ENCODE measurements around the gene MACROD1.
A peak's percentile ranks its signal among the peaks of the same experiment; 100 is the strongest.

MACROD1 gene

DNA sequence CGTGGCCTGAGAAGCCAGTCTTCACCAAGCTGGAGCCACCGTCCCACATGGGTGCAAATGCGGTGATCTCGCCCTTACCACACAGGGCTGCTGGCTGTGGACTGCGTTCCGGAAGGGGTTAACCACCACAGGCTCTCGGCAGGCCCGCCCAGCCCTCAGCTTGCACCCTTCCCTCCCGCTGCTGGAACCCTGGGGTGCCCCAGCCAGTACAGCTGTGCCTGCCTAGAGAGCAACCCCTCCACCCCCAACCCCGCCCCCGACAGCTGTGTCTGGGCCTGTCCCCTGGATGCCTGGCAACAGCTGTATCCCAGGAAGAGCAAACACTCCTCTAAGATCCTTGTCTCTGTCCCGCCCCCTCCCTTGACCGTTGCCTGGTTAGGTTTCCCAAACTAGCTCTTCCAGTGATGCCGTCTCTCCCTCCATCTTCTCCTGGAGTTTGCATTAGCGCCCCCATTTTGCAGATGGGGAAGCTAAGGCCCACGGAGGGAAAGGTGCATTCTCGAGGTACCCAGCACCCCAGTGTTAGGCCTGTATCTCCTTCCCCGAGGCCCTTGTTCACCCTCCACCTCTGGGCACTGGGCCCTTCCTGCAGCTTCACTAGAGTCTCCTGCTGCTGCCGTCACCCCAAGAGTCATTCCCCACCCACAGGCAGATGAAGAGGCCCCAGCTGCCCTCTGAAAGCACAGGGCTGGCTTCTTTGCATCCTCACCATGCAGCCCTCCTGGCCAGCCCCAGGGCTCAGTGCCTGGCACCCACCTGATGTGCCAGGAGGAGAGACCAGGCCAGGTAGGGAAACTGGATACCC, 204.1 kb downstream of the MACROD1 start:
- TF ChIP-seq POLR2AphosphoS5 (IDR thresholded peaks at IDR 0.05; ENCODE audit: low read depth, low read length) = no peak
- TF ChIP-seq SPI1 (IDR thresholded peaks at IDR 0.05; ENCODE audit: low read depth, low read length) = no peak
- TF ChIP-seq POLR2A (IDR thresholded peaks at IDR 0.05; ENCODE audit: low read depth, low read length) = no peak
- TF ChIP-seq TAF1 (IDR thresholded peaks at IDR 0.05; ENCODE audit: low read depth, low read length) = no peak
- no peak for DNase-seq (ENCODE audit: insufficient read length, low spot score)
- FAIRE-seq = peak; percentile 77

DNA sequence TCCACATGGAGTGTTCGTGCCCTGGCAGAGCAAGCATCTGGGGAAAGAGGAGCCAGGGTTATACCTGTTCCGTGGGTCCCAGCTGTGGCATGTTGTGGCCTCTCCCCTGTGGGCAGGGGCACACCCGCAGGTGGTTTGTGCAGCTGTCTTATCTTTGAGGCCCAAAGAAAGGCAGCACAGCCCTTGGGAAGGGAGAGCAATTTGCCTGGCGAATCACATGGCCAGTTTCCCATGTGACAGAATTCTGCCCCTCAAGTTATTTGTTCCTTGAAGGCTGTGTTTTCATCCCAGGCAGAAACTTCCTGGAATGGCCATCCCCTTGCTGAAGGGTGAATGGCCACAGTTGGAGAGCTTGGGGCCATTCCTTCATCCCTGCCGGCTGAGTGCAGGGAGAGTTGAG, 207.9 kb downstream of the MACROD1 start:
- no peak for FAIRE-seq
- no peak for DNase-seq (ENCODE audit: insufficient read length, low spot score)
- no peak for TF ChIP-seq PAX5 (IDR thresholded peaks at IDR 0.05; ENCODE audit: insufficient read depth, low read length, severe bottlenecking)
- TF ChIP-seq POLR2A (IDR thresholded peaks at IDR 0.05; ENCODE audit: low read depth, low read length) = no peak

DNA sequence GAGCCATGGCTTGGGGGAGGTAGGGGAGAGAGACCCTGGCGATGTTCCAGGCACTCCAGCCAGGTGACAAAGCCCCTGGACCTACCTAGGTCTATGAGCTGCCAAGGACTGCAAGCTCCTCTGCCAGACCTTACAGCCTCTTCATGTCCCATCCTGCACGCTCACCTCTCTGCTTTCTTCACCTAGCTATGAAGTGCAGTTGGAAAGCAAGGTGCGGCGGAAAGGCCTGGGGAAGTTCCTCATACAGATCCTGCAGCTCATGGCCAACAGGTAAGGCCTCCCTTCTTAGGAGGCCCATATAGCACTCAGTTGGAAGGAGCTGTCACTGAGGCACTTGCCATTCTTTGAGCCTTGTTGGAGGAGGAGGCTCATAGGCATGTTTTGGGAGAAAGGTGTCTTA, 213.3 kb downstream of the MACROD1 start:
- TF ChIP-seq TAF1 (IDR thresholded peaks at IDR 0.05; ENCODE audit: low read depth, low read length) (no peak), POLR2A (IDR thresholded peaks at IDR 0.05; ENCODE audit: low read depth, low read length) (no peak), POLR2AphosphoS5 (IDR thresholded peaks at IDR 0.05; ENCODE audit: low read depth, low read length) (no peak), PAX5 (IDR thresholded peaks at IDR 0.05; ENCODE audit: insufficient read depth, low read length, severe bottlenecking) (no peak), SPI1 (IDR thresholded peaks at IDR 0.05; ENCODE audit: low read depth, low read length) (no peak), POU2F2 (IDR thresholded peaks at IDR 0.05; ENCODE audit: low read depth, low read length) (no peak)
- DNase-seq (ENCODE audit: insufficient read length, low spot score) = no peak
- no peak for FAIRE-seq

DNA sequence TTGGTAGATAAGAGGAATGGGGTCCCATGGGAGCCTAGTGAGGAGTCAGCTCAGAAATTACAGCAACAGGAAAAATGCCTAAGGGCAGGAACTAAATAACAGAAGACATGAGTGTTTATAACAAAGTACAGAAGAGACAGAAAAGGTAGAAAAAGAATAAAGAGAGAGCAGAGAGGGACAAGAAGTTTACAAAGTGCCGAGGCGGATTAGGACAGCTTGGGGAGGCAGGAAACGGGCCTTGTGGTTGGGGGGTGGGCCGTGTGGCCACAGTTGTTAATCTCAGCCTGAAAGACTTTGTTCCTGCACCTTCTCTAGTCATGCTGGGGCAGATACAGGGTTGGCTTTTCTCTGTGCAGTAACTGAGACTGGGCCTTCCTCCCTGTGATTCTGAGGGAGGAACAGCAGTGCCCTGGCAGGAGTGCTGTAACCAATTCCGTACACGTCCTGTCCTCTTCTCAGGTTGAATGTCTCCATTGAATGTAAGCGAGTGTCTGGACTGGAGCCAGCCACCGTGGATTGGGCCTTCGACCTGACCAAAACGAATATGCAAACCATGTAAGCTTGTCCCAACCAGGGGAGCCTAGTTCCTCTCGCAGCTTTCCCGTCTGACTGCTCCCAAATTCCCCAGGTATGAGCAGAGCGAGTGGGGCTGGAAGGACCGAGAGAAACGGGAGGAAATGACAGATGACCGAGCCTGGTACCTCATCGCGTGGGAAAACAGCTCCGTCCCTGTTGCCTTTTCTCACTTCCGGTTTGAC, 214.0 kb downstream of the MACROD1 start:
- peak; percentile 74 for FAIRE-seq
- no peak for DNase-seq (ENCODE audit: insufficient read length, low spot score)
- peak; percentile 57 for TF ChIP-seq SPI1 (IDR thresholded peaks at IDR 0.05; ENCODE audit: low read depth, low read length)
- TF ChIP-seq POU2F2 (IDR thresholded peaks at IDR 0.05; ENCODE audit: low read depth, low read length) = no peak
